ENCODE results near the gene APOL1.
"Not testable (repeated sequence)": the region's sequence is repeated elsewhere in the genome, so short reads cannot be mapped to it uniquely, and the experiment has no call there.

APOL1 gene

DNA sequence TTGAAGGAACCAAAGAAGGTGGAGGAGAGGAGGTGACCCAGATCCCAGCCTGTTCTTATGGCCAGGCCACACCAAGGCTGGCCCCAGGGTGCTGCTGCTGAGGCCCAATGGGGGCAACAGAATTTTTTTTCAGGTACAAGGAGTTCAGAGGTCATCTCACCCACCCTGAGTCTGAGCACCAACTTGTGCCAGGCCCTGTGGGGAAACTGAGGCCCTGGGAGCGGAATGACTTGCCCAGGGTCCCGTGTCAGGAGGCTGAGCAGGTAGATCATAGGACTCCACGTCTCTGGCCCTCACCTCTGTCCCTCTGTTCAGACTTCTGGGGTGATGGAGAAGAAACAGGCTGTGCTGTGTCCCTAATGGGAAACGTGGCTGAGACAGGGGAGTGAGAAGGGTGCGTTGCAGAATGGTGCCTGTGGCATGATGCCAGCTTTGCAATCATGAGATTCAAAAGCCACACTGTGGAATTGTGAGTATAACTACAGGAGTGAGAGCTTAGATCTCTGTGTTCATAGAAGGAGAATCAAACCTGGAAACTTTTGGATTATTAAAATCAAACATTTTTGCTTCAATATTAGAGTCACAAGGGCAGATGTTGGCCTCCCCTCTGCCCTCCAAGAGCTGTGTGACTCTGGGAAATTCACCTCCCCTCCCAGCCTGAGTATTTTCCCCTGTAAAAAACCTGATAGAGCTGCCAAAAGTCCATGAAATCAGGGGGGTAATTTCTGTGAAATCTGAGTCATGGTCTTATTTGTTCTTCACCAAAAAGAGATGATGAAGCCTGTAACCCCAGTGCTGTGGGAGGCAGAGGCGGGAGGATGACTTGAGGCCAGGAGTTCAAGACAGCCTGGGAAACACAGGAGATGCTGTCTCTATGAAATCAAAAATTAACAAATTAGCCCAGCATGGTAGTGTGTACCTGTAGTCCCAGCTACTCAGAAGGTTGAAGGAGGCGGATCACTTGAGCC, 874 bp downstream of the APOL1 start:
- TF ChIP-seq ZFX (IDR thresholded peaks at IDR 0.05; ENCODE audit: borderline replicate concordance), result no peak
- TF ChIP-seq, protein P1, sequence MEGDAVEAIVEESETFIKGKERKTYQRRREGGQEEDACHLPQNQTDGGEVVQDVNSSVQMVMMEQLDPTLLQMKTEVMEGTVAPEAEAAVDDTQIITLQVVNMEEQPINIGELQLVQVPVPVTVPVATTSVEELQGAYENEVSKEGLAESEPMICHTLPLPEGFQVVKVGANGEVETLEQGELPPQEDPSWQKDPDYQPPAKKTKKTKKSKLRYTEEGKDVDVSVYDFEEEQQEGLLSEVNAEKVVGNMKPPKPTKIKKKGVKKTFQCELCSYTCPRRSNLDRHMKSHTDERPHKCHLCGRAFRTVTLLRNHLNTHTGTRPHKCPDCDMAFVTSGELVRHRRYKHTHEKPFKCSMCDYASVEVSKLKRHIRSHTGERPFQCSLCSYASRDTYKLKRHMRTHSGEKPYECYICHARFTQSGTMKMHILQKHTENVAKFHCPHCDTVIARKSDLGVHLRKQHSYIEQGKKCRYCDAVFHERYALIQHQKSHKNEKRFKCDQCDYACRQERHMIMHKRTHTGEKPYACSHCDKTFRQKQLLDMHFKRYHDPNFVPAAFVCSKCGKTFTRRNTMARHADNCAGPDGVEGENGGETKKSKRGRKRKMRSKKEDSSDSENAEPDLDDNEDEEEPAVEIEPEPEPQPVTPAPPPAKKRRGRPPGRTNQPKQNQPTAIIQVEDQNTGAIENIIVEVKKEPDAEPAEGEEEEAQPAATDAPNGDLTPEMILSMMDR (IDR thresholded peaks at IDR 0.05), result no peak
- no peak overlapping the region for H3K27ac ChIP-seq

DNA sequence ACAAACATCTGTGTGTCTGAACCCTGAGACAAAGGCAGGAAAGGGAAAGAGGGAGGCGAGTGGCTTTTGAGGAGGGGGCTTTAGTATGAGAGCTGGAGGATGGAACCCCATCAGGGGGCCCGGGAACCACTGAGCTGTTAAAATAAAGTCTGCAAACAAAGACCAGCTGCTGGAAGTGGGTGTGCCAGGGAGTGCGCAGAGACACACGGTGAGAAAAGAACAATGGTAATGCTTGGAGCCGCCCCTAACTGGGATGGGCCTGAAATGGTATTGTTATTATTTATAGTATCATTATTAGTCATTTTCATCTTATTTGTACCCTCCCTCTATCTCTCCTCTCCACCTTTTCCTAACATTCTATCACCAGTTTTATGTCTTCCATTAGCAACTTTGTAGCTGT, 2.6 kb downstream of the APOL1 start:
- not testable (repeated sequence) for H3K27ac ChIP-seq

- TF ChIP-seq, protein P1 (IDR thresholded peaks at IDR 0.05), result no peak
- TF ChIP-seq ZFX (IDR thresholded peaks at IDR 0.05; ENCODE audit: borderline replicate concordance), result no peak
- H3K27ac ChIP-seq, result no peak overlapping the region
Observed at GRCh38 chr22:36256478-36256877, 3.5 kb downstream of the APOL1 start.

DNA sequence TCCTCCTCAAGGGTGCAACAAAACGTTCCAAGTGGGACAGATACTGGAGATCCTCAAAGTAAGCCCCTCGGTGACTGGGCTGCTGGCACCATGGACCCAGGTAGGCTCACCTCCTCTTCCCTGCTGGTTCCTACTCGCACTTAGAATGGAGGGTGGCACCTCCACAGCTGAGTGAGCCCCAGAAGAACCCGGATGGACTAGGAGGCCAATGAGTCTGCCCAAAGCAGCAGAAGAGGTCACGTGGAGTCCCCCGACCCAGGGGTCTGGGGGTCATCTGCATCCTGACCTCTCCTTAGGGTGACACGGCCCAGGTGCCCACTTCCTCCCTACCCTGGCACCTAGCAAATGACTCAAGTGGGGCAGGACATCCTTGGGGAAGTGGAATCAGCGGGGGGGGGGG, 4.4 kb downstream of the APOL1 start:
- no peak for TF ChIP-seq ZFX (IDR thresholded peaks at IDR 0.05; ENCODE audit: borderline replicate concordance)
- TF ChIP-seq, protein P1 (IDR thresholded peaks at IDR 0.05), result no peak
- H3K27ac ChIP-seq, result no peak overlapping the region

GRCh38 chr22:36257948-36258670, 5.2 kb downstream of the APOL1 start:
- H3K27ac ChIP-seq, result no peak overlapping the region
- TF ChIP-seq, protein P1 (IDR thresholded peaks at IDR 0.05), result no peak
- no peak for TF ChIP-seq ZFX (IDR thresholded peaks at IDR 0.05; ENCODE audit: borderline replicate concordance)

DNA sequence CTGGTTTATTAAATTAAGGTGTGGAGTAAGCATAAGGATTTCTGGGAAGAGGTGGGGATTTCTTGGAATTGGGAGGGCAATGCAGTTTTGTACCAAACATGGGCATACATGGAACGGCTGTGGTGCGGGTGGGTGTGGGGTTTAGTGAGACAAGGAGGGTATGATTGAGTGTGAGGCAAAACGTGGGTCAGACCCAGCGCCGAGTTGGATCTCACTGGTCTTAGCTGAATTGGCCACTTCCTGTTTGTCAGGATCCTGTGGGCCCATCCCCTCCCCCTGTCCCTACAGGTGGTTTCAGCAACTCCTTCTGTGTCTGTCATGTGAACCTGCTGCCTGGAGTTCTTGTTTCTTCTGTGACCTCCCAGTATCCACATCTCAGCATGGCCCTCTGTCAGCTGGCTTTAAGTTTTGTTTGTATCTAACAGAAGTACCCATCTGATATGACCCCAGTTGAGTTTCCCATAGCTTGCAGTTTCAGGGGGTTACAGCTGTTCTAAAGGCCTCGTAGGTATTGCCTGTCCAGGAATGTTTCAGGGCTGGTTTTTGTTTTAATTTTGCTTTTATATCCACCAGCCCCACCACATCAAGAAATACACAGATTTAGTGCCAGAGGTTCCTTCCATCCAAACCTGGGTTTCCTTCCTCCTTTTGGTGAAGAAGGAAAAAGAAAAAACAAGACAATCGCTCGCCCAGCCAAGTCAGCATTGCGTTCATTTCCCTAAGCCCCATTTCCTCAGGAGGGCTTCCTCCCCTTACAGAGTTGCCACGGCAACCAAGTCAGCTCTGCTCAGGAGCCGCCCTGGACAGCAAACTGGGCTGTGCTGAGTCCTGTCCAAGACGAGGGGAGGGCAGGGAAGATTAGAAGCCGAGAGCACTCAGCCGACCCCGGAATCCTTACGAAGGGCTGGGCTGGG, 6.0 kb downstream of the APOL1 start:
- TF ChIP-seq ZFX (IDR thresholded peaks at IDR 0.05; ENCODE audit: borderline replicate concordance), result no peak
- TF ChIP-seq, protein P1 (IDR thresholded peaks at IDR 0.05), result no peak
- H3K27ac ChIP-seq, result no peak overlapping the region

DNA sequence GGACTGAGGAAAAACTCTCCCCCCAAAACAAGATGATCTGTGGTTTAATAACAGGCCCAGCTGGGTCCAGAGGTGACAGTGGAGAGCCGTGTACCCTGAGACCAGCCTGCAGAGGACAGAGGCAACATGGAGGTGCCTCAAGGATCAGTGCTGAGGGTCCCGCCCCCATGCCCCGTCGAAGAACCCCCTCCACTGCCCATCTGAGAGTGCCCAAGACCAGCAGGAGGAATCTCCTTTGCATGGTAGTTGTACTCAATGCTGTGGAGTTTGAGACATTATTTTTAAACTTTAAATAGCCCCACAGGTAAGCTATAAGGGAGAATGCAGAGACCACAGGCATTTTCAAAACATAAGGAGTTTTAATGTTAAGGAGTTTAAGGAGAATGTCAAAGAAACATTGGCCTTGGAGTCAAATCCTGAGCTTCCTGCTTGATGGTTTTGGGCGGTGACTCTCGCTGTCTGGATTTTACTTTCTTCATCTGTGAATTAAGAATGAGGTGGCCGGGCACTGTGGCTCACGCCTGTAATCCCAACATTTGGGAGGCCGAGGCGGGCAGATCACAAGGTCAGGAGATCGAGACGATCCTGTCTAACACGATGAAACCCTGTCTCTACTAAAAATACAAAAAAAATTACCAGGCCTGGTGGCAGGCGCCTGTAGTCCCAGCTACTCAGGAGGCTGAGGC, 6.8 kb downstream of the APOL1 start:
- H3K27ac ChIP-seq, result no peak overlapping the region
- TF ChIP-seq, protein P1 (IDR thresholded peaks at IDR 0.05), result no peak
- no peak for TF ChIP-seq ZFX (IDR thresholded peaks at IDR 0.05; ENCODE audit: borderline replicate concordance)

- not testable (repeated sequence) for H3K27ac ChIP-seq
Observed at GRCh38 chr22:36261675-36262074, 8.7 kb downstream of the APOL1 start.

- H3K27ac ChIP-seq, result not testable (repeated sequence)
Observed at GRCh38 chr22:36262307-36262706, 9.4 kb downstream of the APOL1 start.

DNA sequence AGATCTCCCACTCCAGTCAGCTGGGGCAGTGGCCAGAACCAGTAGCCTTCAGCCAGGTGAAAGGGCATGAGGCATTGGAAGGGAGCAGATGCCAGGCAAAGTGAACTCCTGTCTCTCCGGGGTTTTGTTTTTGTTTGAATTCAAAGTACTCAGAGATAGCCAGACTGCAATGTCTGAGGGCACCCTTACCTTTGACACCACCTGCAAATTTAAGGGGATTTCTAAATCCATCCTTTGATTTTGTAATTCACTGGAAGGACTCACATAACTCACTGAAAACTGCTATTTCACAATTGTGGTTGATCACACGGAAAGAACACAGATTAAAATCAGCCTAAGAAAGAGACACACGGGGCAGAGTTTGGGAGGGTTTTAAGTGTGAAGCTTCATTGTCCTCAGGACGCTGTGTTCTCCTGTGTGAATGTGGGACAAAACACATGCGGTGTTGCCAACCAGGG, 10.3 kb downstream of the APOL1 start:
- H3K27ac ChIP-seq, result not testable (repeated sequence)

All from 22Rv1 (cell line).